BLaER1 (cell line): ENCODE results near the gene SHBG.

Experiments used
- H3K27ac ChIP-seq: shearing (Covaris generic); formaldehyde crosslinking; 2 replicates; pipeline ENCODE4 v1.8.1; 2022
- H3K27me3 ChIP-seq: shearing (Covaris generic); formaldehyde crosslinking; 2 replicates; pipeline ENCODE4 v1.8.1; 2022
- H3K36me3 ChIP-seq: shearing (Covaris generic); formaldehyde crosslinking; 2 replicates; pipeline ENCODE4 v1.8.1; 2022
- H3K4me1 ChIP-seq: shearing (Covaris generic); formaldehyde crosslinking; 2 replicates; pipeline ENCODE4 v1.8.1; 2022
- H3K4me2 ChIP-seq: shearing (Covaris generic); formaldehyde crosslinking; 2 replicates; pipeline ENCODE4 v1.8.1; 2022
- H3K4me3 ChIP-seq: shearing (Covaris generic); formaldehyde crosslinking; 2 replicates; pipeline ENCODE4 v1.8.1; 2022
- H3K9ac ChIP-seq: shearing (Covaris generic); formaldehyde crosslinking; 2 replicates; pipeline ENCODE4 v1.8.1; 2022
- H3K9me3 ChIP-seq: shearing (Covaris generic); formaldehyde crosslinking; 2 replicates; pipeline ENCODE4 v1.8.1; 2022
- H4K20me1 ChIP-seq: shearing (Covaris generic); formaldehyde crosslinking; 2 replicates; pipeline ENCODE4 v1.8.1; 2022
- Cebpa-rat ChIP-seq: shearing (Covaris generic); IDR thresholded peaks from 2 replicates; pipeline ENCODE4 v1.8.1; 2022

The SHBG gene

DNA sequence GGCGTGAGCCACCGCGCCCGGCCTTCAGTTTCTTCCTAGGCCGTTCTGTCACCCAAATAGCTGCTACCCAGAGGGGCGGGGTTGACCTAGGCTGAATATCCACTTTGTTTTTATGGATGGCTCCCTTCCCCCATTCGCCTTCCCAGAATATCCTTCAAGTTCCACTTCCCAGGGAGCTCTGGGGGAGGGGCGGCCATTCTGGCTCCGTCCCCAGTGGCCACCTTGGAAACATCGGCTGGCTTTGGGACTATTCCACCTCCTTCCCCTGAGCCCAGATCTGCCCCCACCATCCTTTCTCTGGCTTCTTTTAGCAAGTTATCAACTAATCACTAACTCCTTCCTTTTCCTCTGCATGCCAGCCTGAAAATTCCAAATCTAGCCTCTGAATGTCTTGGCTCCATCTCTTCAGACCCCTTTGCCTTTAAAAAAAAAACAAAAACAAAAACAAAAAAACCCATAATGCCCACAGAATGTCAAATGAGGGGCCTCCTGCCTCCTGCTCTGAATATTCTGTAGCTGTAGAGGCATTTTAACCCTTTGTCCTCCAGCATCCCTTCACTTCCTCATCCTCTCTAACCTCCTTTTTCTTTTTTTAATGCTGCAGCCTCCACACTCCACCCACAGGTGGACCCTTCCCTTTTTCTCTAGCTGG, 27.1 kb downstream of the SHBG start:
- TF ChIP-seq Cebpa-rat = no peak
- no peak overlapping the region for H3K4me3 ChIP-seq
- H3K4me2 ChIP-seq = no peak overlapping the region

DNA sequence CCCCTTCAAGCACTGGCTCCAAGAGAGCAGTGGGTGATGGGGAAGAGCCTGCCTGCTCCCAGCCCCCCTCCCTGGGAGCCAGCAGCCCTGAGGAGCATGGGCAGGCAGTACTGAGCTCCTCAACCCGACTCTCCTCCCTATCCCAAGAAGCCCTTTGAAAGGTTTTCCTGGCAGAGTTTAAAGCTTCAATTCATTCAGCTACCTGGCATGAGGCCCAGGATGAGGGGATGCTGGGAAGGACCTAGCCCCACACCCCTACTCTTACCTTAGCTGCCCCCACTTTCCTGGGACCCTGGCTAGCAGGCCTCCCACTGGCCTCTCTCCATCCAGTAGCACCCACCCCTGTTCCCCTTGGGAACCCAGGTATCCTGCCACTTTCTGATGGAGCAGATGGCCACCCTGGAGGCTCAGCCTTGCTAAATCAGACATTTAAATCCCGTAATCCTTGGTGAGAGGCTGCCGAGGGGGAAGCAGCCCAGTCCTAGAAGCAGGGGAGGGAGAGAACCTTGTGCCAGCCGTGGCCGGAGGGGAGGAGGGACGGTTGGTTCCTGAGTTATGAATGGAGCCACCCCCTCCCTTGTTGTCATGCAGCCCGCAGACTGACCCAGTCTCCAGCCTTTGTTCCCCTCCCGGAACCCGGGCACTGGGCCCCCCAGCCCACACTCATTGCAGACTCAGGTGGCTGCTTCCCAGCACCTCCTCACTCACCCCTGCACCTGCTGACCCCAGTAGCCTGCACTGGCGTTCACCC, 37.9 kb downstream of the SHBG start:
- Histone ChIP-seq H3K9me3 (no peaks in the 10 kb centered on the region), H3K27me3 (no peaks in the 10 kb centered on the region), H3K4me1 (no peaks in the 10 kb centered on the region), H3K9ac (no peak overlapping the region), H4K20me1 (peaks cover 38% of the 10 kb centered on the region), H3K4me2 (no peak overlapping the region), H3K4me3 (no peak overlapping the region), H3K36me3 (peaks cover 78% of the 10 kb centered on the region), H3K27ac (no peak overlapping the region)
- no peak for TF ChIP-seq Cebpa-rat

More for the DNA sequence above, 27.1 kb downstream of the SHBG start:
- peaks cover 12% of the 10 kb centered on the region; the same call in 1 of the 2 replicates for H4K20me1 ChIP-seq
- no peak overlapping the region for H3K9ac ChIP-seq
- H3K27me3 ChIP-seq = peaks cover 33% of the 10 kb centered on the region
- no peaks in the 10 kb centered on the region for H3K36me3 ChIP-seq
- H3K4me1 ChIP-seq = peaks cover 11% of the 10 kb centered on the region
- H3K27ac ChIP-seq = no peak overlapping the region
- no peaks in the 10 kb centered on the region for H3K9me3 ChIP-seq

DNA sequence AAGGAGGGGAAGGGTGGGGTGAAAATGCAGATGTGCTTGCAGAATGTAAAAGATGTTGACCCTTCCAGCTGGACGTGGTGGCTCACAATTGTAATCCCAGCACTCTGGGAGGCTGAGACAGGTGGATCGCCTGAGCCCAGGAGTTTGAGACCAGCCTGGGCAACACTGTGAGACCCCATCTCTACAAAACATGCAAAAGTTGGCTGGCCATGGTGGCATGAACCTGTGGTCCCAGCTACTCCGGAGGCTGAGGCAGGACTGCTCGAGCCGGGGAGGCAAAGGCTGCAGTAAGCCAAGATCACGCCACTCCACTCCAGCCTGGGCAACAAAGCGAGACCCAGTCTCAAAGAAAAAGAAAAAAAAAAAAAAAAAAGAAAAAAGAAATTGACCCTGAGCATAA, 38.5 kb downstream of the SHBG start:
- Histone ChIP-seq H3K27me3 (no peaks in the 10 kb centered on the region), H4K20me1 (peaks cover 38% of the 10 kb centered on the region), H3K36me3 (peaks cover 85% of the 10 kb centered on the region), H3K9me3 (peaks cover 3% of the 10 kb centered on the region), H3K9ac (no peak overlapping the region), H3K4me3 (no peak overlapping the region), H3K4me1 (no peaks in the 10 kb centered on the region), H3K4me2 (no peak overlapping the region), H3K27ac (no peak overlapping the region)
- no peak for TF ChIP-seq Cebpa-rat

DNA sequence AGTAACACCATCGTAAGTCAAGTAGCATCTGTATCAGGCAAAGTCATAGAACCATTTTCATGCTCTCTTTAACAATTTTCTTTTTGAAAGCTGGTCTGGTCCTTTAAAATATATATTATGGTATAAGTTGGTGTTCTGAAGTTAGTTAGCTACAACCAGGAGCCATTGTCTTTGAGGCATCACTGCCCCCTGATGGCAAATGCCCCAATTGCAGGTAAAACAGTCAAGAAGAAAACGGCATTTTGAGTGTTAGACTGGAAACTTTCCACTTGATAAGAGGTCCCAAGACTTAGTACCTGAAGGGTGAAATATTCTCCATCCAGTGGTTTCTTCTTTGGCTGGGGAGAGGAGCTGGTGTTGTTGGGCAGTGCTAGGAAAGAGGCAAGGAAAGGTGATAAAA, 43.3 kb downstream of the SHBG start:
- H3K4me2 ChIP-seq = no peak overlapping the region
- H3K4me3 ChIP-seq = no peak overlapping the region
- peaks cover 22% of the 10 kb centered on the region for H3K9me3 ChIP-seq
- no peaks in the 10 kb centered on the region for H3K27me3 ChIP-seq
- H3K36me3 ChIP-seq = peaks cover 98% of the 10 kb centered on the region
- no peak for TF ChIP-seq Cebpa-rat
- no peak overlapping the region for H3K9ac ChIP-seq
- H3K27ac ChIP-seq = no peak overlapping the region
- peaks cover 59% of the 10 kb centered on the region for H4K20me1 ChIP-seq
- no peaks in the 10 kb centered on the region for H3K4me1 ChIP-seq

DNA sequence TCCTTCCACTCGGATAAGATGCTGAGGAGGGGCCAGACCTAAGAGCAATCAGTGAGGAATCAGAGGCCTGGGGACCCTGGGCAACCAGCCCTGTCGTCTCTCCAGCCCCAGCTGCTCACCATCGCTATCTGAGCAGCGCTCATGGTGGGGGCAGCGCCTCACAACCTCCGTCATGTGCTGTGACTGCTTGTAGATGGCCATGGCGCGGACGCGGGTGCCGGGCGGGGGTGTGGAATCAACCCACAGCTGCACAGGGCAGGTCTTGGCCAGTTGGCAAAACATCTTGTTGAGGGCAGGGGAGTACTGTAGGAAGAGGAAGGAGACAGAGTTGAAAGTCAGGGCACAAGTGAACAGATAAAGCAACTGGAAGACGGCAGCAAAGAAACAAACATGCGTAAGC, 45.0 kb downstream of the SHBG start:
- peaks cover 98% of the 10 kb centered on the region for H3K36me3 ChIP-seq
- no peak for TF ChIP-seq Cebpa-rat
- H3K4me1 ChIP-seq = no peaks in the 10 kb centered on the region
- peaks cover 62% of the 10 kb centered on the region for H4K20me1 ChIP-seq
- H3K9me3 ChIP-seq = peaks cover 22% of the 10 kb centered on the region
- H3K27ac ChIP-seq = no peak overlapping the region
- H3K4me2 ChIP-seq = no peak overlapping the region
- no peak overlapping the region for H3K4me3 ChIP-seq
- H3K27me3 ChIP-seq = no peaks in the 10 kb centered on the region
- no peak overlapping the region for H3K9ac ChIP-seq

DNA sequence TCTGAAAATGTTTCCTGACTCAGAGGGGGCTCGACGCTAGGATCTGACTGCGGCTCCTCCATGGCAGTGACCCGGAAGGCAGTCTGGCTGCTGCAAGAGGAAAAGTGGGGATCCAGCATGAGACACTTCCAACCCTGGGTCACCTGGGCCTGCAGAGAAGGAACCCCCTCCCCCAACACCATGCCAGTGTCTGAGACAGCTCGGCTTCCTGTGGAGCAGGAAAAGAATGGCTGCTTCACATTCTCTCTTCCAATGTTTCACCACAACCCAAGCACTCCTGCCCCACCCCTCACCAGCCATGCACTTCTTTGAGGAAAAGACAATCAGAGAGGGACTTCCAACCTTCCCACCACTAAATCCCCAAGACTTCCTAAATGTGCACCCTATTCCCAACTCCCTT, 46.6 kb downstream of the SHBG start:
- H4K20me1 ChIP-seq = peaks cover 72% of the 10 kb centered on the region
- no peaks in the 10 kb centered on the region for H3K27me3 ChIP-seq
- no peak overlapping the region for H3K27ac ChIP-seq
- no peak overlapping the region for H3K4me2 ChIP-seq
- H3K36me3 ChIP-seq = peaks cover 85% of the 10 kb centered on the region
- H3K4me3 ChIP-seq = no peak overlapping the region
- no peaks in the 10 kb centered on the region for H3K4me1 ChIP-seq
- H3K9me3 ChIP-seq = peaks cover 22% of the 10 kb centered on the region
- no peak for TF ChIP-seq Cebpa-rat
- H3K9ac ChIP-seq = no peak overlapping the region

DNA sequence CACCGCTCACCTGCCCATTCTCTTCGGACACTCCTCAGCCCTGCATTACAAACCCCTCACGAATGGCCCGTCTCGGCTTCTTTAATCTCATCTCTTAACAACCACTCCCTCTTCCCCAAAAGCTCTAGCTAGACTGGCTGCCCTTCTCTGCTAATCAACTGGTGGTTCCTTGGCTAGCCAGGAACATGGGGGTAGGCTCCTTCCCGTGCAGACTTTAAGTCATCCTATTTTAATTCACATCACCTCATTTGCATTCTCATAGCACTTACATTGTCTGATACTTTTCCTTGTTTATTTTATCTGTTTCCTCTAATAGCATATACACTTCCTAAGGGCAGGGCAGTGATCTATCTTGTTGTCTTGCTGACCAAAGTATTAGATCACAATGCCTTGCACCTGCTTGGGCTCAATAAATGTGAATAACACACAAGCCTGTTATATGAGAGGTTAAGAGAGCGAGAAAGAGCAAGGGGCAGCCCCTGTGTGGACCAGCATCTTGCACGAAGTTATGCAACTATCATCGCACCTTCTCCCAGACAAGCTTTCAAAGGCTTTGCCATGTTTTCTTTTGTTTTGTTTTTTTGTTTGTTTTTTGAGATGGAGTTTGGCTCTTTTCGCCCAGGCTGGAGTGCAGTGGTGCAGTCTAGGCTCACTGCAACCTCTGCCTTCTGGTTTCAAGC, 47.6 kb downstream of the SHBG start:
- Histone ChIP-seq H3K27me3 (no peaks in the 10 kb centered on the region), H3K4me2 (no peak overlapping the region), H3K4me3 (no peak overlapping the region), H3K9ac (0 out of 2 replicates have a peak overlapping the region, but pooled peaks have one; percentile 4), H3K9me3 (peaks cover 22% of the 10 kb centered on the region), H3K27ac (no peak overlapping the region), H4K20me1 (peaks cover 82% of the 10 kb centered on the region), H3K4me1 (no peaks in the 10 kb centered on the region), H3K36me3 (peaks cover 79% of the 10 kb centered on the region)
- no peak for TF ChIP-seq Cebpa-rat
